Measurements from ENCODE around the gene TRRAP.
A peak's percentile ranks its signal among the peaks of the same experiment; 100 is the strongest.

The TRRAP gene

GRCh38 chr7:99027241-99027640 is 148.9 kb downstream of the TRRAP start:
- Histone ChIP-seq H2BK120ac (ENCODE audit: low read depth, low read length) (no peak overlapping the region), H3K27me3 (ENCODE audit: control insufficient read depth in 3 of 3, insufficient read depth in 3 of 3, low read depth in 1 of 3, low read length in 3 of 3) (no peaks in the 10 kb centered on the region), H3K4me1 (ENCODE audit: control insufficient read depth in 2 of 2, insufficient read depth in 1 of 2, low read depth in 1 of 2, low read length in 2 of 2) (no peaks in the 10 kb centered on the region), H3K14ac (ENCODE audit: low read length) (no peak overlapping the region), H3K9me3 (replicated peaks in 1 of 2; ENCODE audit: control insufficient read depth in 2 of 2, insufficient read depth in 1 of 2, low read depth in 1 of 2, low read length in 2 of 2) (peaks cover 11 to 16% of the 10 kb centered on the region in 2 donors), H3K23ac (ENCODE audit: low read depth, low read length, poor library complexity) (no peak overlapping the region), H2AFZ (ENCODE audit: low read length) (no peak overlapping the region), H3K79me1 (ENCODE audit: low read depth, low read length) (no peaks in the 10 kb centered on the region), H3K27ac (replicated peaks; ENCODE audit: low read length) (no peak overlapping the region), H4K91ac (ENCODE audit: low read depth, low read length, poor library complexity) (no peak overlapping the region), H4K8ac (ENCODE audit: low read depth, low read length) (no peak overlapping the region), H2BK5ac (ENCODE audit: low read length) (no peak overlapping the region), H3K18ac (ENCODE audit: low read length) (no peak overlapping the region), H3K4ac (ENCODE audit: low read length) (no peak overlapping the region), H3K4me2 (ENCODE audit: insufficient read depth, low read length, poor library complexity, severe bottlenecking) (no peak overlapping the region), H2BK12ac (ENCODE audit: low read length) (no peak overlapping the region), H3K9ac (ENCODE audit: low read depth, low read length, poor library complexity) (no peak overlapping the region), H2BK15ac (ENCODE audit: low read length) (no peak overlapping the region), H2AK5ac (ENCODE audit: low read depth, low read length) (no peak overlapping the region), H3K4me3 (ENCODE audit: low read length in 2 of 2) (no peak overlapping the region), H3K36me3 (replicated peaks in 1 of 2; ENCODE audit: control insufficient read depth in 2 of 2, insufficient read depth in 2 of 2, low read length in 2 of 2) (peaks cover 36 to 60% of the 10 kb centered on the region in 2 donors)
- WGBS, 2 donors (ENCODE audit: extremely low coverage in 2 of 2, insufficient read length in 2 of 2, insufficient replicate concordance in 1 of 2): no CpG with 5 or more reads among the region's 3 CpGs
- DNase-seq (ENCODE audit: low spot score): no peak

- Histone ChIP-seq H2BK12ac (ENCODE audit: low read length) (no peak overlapping the region), H4K91ac (ENCODE audit: low read depth, low read length, poor library complexity) (no peak overlapping the region), H2AFZ (ENCODE audit: low read length) (no peak overlapping the region), H3K4me2 (ENCODE audit: insufficient read depth, low read length, poor library complexity, severe bottlenecking) (no peak overlapping the region), H3K79me1 (ENCODE audit: low read depth, low read length) (no peaks in the 10 kb centered on the region), H3K18ac (ENCODE audit: low read length) (no peak overlapping the region), H3K14ac (ENCODE audit: low read length) (no peak overlapping the region), H4K8ac (ENCODE audit: low read depth, low read length) (no peak overlapping the region), H3K27me3 (ENCODE audit: control insufficient read depth in 3 of 3, insufficient read depth in 3 of 3, low read depth in 1 of 3, low read length in 3 of 3) (no peaks in the 10 kb centered on the region), H3K4me3 (ENCODE audit: low read length in 2 of 2) (no peak overlapping the region), H3K36me3 (replicated peaks in 1 of 2; ENCODE audit: control insufficient read depth in 2 of 2, insufficient read depth in 2 of 2, low read length in 2 of 2) (peaks cover 37 to 64% of the 10 kb centered on the region in 2 donors), H2AK5ac (ENCODE audit: low read depth, low read length) (no peak overlapping the region), H3K9ac (ENCODE audit: low read depth, low read length, poor library complexity) (no peak overlapping the region), H3K4me1 (ENCODE audit: control insufficient read depth in 2 of 2, insufficient read depth in 1 of 2, low read depth in 1 of 2, low read length in 2 of 2) (no peaks in the 10 kb centered on the region), H3K9me3 (replicated peaks in 1 of 2; ENCODE audit: control insufficient read depth in 2 of 2, insufficient read depth in 1 of 2, low read depth in 1 of 2, low read length in 2 of 2) (peaks cover 10 to 16% of the 10 kb centered on the region in 2 donors), H3K4ac (ENCODE audit: low read length) (no peak overlapping the region), H2BK15ac (ENCODE audit: low read length) (no peak overlapping the region), H3K27ac (replicated peaks; ENCODE audit: low read length) (no peak overlapping the region), H3K23ac (ENCODE audit: low read depth, low read length, poor library complexity) (no peak overlapping the region), H2BK5ac (ENCODE audit: low read length) (no peak overlapping the region), H2BK120ac (ENCODE audit: low read depth, low read length) (no peak overlapping the region)
- DNase-seq (ENCODE audit: low spot score): no peak
- no CpG with 5 or more reads among the region's 20 CpGs for WGBS, 2 donors (ENCODE audit: extremely low coverage in 2 of 2, insufficient read length in 2 of 2, insufficient replicate concordance in 1 of 2)
These were observed 149.5 kb downstream of the TRRAP start for GRCh38 chr7:99027841-99028240.

GRCh38 chr7:99028261-99028973 is 150.1 kb downstream of the TRRAP start:
- Histone ChIP-seq H3K18ac (ENCODE audit: low read length) (no peak overlapping the region), H2AK5ac (ENCODE audit: low read depth, low read length) (no peak overlapping the region), H3K27ac (replicated peaks; ENCODE audit: low read length) (no peak overlapping the region), H2BK15ac (ENCODE audit: low read length) (no peak overlapping the region), H4K8ac (ENCODE audit: low read depth, low read length) (no peak overlapping the region), H4K91ac (ENCODE audit: low read depth, low read length, poor library complexity) (no peak overlapping the region), H3K9me3 (replicated peaks in 1 of 2; ENCODE audit: control insufficient read depth in 2 of 2, insufficient read depth in 1 of 2, low read depth in 1 of 2, low read length in 2 of 2) (peaks cover 10 to 16% of the 10 kb centered on the region in 2 donors), H3K4me1 (ENCODE audit: control insufficient read depth in 2 of 2, insufficient read depth in 1 of 2, low read depth in 1 of 2, low read length in 2 of 2) (no peaks in the 10 kb centered on the region), H3K14ac (ENCODE audit: low read length) (no peak overlapping the region), H3K4me3 (ENCODE audit: low read length in 2 of 2) (no peak overlapping the region), H2AFZ (ENCODE audit: low read length) (no peak overlapping the region), H3K36me3 (replicated peaks in 1 of 2; ENCODE audit: control insufficient read depth in 2 of 2, insufficient read depth in 2 of 2, low read length in 2 of 2) (peaks cover 41 to 70% of the 10 kb centered on the region in 2 donors), H3K9ac (ENCODE audit: low read depth, low read length, poor library complexity) (peak overlapping the region; percentile 5), H2BK12ac (ENCODE audit: low read length) (no peak overlapping the region), H2BK120ac (ENCODE audit: low read depth, low read length) (no peak overlapping the region), H3K79me1 (ENCODE audit: low read depth, low read length) (no peaks in the 10 kb centered on the region), H3K23ac (ENCODE audit: low read depth, low read length, poor library complexity) (no peak overlapping the region), H3K4ac (ENCODE audit: low read length) (no peak overlapping the region), H3K4me2 (ENCODE audit: insufficient read depth, low read length, poor library complexity, severe bottlenecking) (no peak overlapping the region), H2BK5ac (ENCODE audit: low read length) (no peak overlapping the region), H3K27me3 (ENCODE audit: control insufficient read depth in 3 of 3, insufficient read depth in 3 of 3, low read depth in 1 of 3, low read length in 3 of 3) (no peaks in the 10 kb centered on the region)
- no CpG with 5 or more reads among the region's 27 CpGs for WGBS, 2 donors (ENCODE audit: extremely low coverage in 2 of 2, insufficient read length in 2 of 2, insufficient replicate concordance in 1 of 2)
- no peak for DNase-seq (ENCODE audit: low spot score)

GRCh38 chr7:99029466-99030435 is 151.4 kb downstream of the TRRAP start:
- Histone ChIP-seq H3K4me3 (ENCODE audit: low read length in 2 of 2) (no peak overlapping the region), H2BK5ac (ENCODE audit: low read length) (no peak overlapping the region), H3K9me3 (replicated peaks in 1 of 2; ENCODE audit: control insufficient read depth in 2 of 2, insufficient read depth in 1 of 2, low read depth in 1 of 2, low read length in 2 of 2) (peaks cover 10 to 14% of the 10 kb centered on the region in 2 donors), H3K4me2 (ENCODE audit: insufficient read depth, low read length, poor library complexity, severe bottlenecking) (no peak overlapping the region), H3K23ac (ENCODE audit: low read depth, low read length, poor library complexity) (no peak overlapping the region), H3K4ac (ENCODE audit: low read length) (no peak overlapping the region), H2BK15ac (ENCODE audit: low read length) (no peak overlapping the region), H2BK12ac (ENCODE audit: low read length) (no peak overlapping the region), H3K36me3 (replicated peaks in 1 of 2; ENCODE audit: control insufficient read depth in 2 of 2, insufficient read depth in 2 of 2, low read length in 2 of 2) (peaks cover 50 to 83% of the 10 kb centered on the region in 2 donors), H4K91ac (ENCODE audit: low read depth, low read length, poor library complexity) (no peak overlapping the region), H3K79me1 (ENCODE audit: low read depth, low read length) (no peaks in the 10 kb centered on the region), H4K8ac (ENCODE audit: low read depth, low read length) (no peak overlapping the region), H2AFZ (ENCODE audit: low read length) (no peak overlapping the region), H2BK120ac (ENCODE audit: low read depth, low read length) (no peak overlapping the region), H3K27ac (replicated peaks; ENCODE audit: low read length) (no peak overlapping the region), H3K18ac (ENCODE audit: low read length) (no peak overlapping the region), H3K27me3 (ENCODE audit: control insufficient read depth in 3 of 3, insufficient read depth in 3 of 3, low read depth in 1 of 3, low read length in 3 of 3) (no peaks in the 10 kb centered on the region), H2AK5ac (ENCODE audit: low read depth, low read length) (no peak overlapping the region), H3K4me1 (ENCODE audit: control insufficient read depth in 2 of 2, insufficient read depth in 1 of 2, low read depth in 1 of 2, low read length in 2 of 2) (no peaks in the 10 kb centered on the region), H3K9ac (ENCODE audit: low read depth, low read length, poor library complexity) (no peak overlapping the region), H3K14ac (ENCODE audit: low read length) (no peak overlapping the region)
- WGBS, 2 donors (ENCODE audit: extremely low coverage in 2 of 2, insufficient read length in 2 of 2, insufficient replicate concordance in 1 of 2): no CpG with 5 or more reads among the region's 9 CpGs
- DNase-seq (ENCODE audit: low spot score): no peak
